COLO668 (cell line): ENCODE measurements around the gene RPL35A.
"Not testable (repeated sequence)": the region's sequence is repeated elsewhere in the genome, so short reads cannot be mapped to it uniquely, and the experiment has no call there.

Experiments
- DNase-seq: peaks from one replicate; lab custom pipeline; 2025; ENCODE audit not compliant: unreplicated experiment; lab: John Stamatoyannopoulos, UW

Gene RPL35A

DNA sequence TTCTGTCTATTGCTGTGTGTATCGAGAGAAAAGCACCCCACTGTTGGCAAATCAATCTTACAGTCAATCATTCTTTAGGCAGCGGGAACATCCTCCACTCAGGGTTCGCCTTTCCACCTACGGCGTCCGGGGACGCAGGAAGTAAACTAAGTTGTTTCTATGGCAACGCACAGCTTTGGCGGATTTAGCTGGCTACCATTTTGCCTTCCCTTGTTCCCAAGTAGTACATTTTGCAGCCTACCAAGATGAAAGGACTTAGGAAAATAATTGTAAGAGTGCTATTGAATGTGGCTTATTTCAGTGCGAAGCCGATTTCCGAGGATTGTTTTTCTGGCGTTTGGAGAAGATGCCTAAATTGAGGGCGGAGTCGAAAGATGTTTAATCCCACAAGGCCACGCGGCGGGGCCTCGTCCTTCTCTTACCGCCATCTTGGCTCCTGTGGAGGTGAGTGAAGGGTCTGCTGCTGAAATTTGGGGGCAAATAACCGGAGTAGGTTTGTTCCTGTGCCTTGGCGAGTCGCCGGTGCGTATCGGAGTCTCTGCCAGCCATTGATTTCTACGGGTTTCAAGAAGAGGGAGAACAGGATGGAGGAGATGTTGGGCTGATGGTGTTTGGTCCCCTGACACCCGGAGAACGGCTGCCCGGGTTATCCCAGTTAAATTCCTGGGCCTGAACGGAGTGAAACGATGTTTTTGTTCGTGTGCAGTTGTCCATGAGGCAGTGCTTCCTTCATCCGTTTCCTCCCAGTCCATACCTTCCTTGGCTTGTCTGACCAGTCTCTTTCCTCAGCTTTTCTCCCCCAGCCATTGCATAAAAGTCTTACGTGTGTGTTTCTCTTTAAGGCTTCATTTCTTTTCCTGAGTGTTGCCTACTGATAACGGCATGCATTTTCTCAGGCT is at the start of gene RPL35A:
RPL35A (plus strand) TSS at position 413 of the 899 bp plus-strand sequence. CDS start 778 bp downstream, outside the sequence.
- DNase-seq: peak; percentile 87

DNA sequence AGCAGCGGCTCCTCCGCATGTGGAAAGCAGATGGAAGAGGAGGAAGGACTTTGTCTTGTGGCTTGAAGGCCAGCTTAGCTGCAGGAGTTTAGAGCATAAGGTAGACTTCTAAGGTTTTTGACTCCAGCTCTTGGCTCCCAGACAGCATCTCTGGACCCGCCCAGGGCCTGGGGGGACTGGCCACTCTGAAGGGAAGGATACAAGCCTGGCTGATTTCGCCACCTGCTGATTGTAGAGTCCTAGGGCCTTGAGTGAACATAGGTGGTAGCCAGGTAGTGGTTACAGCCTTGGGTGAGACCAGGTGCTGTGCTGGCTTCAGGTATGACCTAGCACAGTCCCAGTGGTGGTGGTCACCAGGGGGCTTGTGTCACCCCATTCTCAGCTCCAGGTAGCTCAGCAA is 48.4 kb upstream of the RPL35A start:
- DNase-seq: no peak

DNA sequence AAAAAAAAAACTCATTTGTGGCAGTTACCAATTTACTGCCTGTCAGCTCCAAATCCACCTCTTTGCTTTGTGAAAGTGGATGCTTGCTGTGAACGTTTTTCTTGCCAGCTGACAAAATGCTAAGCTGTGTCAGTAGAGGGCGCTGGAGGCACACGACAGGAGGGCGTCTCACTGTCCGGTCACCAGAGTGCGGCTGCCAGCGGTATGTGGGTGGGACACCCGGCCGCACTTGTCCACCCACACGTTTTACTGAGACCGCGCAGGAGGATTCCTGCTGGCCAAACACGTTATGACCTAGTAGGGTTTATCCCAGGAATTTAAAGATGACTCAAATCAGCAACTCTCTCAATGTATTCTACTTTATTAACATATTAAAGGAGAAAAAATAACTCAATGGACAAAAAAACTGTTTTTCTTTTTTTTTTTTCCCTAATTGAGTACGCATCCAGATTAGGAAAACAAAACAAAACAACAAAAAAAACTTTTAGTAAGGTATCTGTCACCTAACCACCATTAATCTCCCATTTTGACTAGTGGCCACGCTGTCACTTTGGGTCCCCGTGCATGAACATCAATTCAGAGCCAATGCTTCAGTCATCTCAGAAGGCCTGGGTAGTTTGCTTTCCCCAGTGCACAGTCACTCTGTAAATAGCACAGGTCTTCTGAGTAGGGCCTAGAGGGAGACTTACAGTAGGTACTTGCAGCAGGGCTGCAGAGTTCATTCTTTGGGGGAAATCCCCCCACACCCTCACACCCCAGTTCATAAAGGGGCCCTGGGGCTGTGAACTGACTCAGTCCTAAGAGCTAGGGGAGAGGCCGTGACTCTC is 43.8 kb upstream of the RPL35A start:
- DNase-seq: peak; percentile 64

DNA sequence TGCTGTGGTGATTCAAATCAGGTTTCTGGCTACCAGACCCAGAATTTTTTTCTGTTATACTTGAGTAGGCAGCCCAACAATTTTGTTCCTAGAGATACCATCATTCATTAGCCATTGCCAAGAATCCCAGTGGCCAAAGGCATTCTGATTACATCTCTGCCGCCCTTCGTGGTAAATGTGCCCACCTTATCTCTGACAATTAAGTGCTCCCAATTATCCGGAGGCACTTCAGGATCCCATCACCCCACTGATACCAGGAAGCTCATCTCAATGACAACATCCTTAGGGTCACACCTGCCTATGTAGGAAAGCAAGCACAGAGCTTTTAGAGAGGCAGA is 43.2 kb upstream of the RPL35A start:
- no peak for DNase-seq

DNA sequence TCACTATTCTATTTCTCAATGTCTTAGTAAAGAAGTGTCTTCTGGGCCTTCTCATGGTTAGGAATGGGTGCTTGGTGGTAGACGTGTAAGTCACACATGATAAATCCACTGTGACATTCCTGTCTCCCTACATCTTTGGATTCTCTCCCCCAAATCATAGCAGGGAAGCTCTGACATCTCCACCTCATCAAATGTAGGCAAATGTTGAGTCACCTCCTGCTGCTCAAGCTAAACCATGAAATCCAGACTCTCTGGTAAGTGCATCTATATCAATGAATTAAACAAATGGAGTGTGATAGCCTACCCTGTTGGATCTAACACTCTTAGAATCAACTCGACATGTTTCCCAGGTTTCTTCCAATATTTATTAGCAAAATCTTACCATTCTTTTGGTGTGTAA is 42.8 kb upstream of the RPL35A start:
- no peak for DNase-seq

DNA sequence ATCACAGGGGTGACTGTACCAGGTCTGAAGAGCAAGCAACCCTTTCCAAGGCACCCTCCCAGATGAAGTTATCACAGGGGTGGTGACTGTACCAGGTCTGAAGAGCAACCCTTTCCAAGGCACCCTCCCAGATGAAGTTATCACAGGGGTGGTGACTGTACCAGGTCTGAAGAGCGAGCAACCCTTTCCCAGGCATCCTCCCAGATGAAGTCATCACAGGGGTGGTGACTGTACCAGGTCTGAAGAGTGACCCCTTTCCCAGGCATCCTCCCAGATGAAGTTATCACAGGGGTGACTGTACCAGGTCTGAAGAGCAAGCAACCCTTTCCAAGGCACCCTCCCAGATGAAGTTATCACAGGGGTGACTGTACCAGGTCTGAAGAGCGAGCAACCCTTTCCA is 41.4 kb upstream of the RPL35A start:
- DNase-seq: not testable (repeated sequence)

DNA sequence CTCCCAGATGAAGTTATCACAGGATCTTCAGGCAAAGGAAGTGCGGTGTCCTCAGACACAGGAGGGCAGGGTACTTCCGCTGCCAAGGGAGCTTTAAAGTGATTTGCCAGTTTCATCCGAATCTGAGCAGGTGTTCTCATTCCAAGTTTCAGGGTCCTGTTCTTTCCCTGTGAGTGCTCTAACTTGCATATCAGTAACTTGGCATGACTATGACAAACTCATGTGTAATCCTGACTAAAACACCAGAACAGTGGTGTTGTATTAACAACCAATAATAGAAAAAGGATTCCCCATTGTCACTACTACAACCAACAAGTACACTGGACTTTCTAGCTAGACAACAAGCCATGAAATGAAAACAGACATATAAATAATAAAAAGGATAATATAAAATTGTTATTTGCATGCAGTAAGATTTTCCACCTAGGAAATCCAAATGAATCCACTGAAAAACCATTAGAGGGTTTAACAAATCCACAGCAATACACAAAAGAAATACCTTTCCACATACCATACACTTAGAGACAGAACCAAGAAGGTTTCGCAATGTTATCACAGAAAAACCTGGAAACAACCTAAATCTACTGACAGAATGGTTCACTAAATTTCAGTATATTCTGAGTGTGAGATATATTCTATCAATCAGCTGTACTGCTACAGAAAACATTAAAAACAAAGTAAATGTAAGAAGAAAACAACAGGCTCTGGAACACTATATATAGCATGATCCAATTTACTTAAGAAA is 40.9 kb upstream of the RPL35A start:
- DNase-seq: no peak

DNA sequence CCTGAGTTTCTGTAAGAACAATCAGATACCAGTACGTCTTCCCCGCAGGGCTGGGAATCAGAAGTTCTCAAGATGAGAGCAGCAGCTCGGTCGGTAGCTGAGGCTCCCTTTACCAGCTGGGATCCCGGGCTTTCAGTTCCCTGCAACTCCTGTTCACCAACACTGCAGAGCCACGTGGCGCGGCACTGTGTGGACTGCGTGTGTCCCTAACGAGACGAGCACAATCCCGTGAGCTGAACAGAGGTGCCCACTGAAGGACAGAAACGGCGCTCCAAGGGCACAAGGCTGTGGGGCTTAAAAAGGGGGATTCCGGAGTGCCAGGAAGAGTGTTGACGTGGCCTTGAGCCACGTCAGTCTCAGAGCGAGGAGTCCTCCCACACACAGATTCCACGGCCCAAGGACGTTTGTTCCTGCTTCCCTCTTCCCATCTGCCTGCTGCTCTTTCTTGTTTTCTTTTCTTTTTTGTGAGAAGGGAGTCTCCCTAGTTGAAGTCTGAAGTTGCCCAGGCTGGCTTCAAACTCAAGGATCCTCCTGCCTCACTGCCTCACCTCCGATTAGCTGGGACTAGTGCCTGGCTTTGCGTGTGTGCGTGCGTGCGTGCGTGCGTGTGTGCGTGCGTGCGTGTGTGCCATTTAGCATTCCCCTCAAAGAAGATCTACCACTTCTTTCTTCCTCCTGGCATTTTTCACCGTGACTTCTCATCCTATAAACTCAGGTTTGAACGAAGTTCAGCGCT is 37.1 kb upstream of the RPL35A start:
- no peak for DNase-seq

DNA sequence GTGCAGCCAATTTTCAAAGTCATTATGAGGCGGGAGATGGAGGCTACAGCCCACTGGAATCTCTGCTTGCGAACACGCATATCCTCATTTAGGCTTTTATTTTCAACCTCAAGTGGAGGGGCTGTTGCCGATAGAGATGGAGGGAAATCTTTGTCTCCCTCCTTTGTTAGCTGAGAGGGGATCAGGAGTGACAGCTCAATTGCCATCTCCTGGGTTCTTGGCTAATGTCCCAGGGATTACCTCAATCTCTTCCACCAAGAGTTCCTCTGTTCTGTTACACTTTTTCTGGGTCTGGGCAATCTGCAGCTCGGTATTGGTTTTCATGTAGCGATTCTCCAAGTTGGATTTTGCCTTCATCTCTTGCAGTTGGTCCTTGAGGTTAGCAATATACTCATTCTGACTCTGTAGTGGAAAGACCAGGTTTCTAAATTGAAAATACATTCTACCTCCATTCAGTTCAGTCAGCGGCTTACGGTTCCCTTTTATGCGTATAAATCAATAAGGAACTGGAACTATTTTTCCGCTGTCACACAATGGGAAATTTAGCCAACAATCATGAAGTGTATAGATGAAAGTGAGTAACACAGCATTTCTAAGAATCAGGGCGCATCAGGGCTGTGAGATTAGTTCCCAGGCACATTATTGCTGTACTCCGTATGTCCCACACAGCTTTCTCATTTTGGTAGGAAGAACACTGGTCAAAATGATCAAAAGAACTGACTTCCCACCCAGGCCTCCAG is 36.2 kb upstream of the RPL35A start:
- no peak for DNase-seq

DNA sequence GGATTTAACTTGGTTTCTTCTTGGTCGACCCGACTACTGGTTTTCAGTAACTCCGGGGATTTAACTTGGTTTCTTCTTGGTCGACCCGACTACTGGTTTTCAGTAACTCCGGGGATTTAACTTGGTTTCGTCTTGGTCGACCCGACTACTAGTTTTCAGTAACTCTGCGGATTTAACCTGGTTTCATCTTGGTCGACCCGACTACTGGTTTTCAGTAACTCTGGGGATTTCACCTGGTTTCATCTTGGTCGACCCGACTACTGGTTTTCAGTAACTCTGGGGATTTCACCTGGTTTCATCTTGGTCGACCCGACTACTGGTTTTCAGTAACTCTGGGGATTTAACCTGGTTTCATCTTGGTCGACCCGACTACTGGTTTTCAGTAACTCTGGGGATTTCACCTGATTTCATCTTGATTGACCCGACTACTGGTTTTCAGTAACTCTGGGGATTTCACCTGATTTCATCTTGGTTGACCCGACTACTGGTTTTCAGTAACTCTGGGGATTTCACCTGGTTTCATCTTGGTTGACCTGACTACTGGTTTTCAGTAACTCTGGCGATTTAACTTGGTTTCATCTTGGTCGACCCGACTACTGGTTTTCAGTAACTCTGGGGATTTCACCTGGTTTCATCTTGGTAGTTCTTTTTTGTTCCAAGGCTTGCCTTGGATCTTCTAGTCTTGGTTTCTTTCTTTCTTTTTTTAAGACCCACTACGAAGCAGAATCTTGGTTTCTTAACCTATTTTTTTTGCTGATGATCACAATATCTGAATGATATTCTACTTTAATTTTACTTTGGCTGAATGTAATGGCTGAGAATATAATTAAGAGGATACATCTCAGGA is 28.3 kb upstream of the RPL35A start:
- not testable (repeated sequence) for DNase-seq

DNA sequence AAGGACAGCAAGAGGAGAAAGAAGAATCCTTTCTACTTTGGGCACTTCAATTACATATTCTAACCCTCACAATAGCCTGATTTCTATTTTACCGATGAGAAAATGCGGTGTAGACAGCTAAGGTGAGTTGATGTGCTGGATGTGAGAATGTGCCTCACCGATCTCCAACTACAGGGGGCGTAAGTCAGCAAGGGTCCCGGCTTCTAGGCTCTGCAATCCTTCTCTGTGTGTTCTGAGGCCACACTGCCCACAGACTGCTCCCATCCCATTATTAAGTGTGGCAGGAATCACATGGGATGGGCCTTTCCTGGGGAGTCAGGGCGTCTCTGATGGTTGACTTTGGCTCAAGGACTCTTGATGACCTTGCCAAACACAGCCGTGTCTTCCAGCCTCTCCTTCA is 23.6 kb upstream of the RPL35A start:
- no peak for DNase-seq

DNA sequence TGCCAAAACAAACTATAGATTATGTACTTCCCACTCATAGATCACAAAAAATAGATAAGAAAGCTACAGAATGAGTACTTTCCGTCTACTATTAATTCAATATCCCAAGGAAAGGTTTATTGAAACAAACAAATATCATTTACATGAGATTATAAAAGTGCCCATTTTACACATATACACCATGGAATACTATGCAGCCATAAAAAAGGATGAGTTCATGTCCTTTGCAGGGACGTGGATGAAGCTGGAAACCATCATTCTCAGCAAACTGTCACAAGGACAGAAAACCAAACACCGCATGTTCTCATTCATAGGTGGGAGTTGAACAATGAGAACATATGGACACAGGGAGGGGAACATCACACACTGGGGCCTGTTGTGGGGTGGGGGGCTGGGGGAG is 22.4 kb upstream of the RPL35A start:
- DNase-seq: not testable (repeated sequence)

DNA sequence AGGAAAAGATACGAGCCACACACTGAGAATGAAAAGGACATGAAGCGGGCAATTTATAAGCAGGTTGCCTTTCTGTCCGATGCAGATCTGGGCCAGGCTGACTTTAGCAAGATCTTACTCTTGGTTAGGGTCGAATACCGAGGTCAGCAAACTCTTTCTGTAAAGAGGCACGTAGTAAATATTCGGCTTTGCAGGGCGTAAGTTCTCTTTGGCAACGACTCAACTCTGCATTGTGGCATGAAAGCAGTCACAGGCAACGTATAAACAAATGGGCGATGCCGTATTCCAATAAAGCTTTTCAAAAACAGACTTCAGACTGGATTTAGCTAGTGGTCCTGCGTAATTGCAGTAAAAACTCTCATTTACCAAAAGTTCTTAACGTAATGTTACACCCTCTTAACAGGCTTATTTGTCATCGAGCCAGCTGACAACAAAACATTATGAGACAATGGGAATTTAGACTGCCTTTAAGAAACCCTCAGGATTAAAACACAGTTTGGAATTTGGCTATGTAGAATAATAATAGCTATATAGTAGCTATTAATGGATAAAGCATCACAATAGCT is 13.1 kb upstream of the RPL35A start:
- no peak for DNase-seq

DNA sequence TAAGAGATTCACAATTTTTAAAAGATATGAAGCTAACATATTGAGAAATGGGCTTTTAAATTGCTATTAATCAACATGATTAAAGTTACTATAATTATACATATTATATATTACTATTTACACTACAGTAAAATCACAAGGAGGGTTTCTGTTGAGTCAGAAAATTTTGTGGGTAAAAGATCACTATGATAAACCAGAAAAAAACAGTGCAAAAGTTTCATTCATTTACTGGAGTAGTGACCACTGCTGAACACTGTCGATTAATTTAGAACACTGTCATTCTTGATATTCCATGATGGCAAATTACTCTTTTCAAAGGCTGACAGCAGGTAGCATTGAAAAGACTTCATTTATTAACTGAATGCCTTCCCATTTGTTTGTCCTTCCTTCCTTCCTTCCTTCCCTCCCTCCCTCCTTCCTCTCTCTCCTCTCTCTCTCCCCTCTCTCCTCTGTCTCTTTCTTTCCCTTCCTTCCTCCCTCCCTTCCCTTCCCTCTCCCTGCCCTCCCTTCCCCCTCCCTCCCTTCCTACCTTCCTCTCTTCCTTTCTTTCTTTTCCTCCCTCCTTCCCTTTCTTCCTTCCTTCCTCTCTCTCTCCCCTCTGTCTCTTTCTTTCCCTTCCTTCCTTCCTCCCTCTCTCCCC is 9.1 kb upstream of the RPL35A start:
- DNase-seq: no peak

DNA sequence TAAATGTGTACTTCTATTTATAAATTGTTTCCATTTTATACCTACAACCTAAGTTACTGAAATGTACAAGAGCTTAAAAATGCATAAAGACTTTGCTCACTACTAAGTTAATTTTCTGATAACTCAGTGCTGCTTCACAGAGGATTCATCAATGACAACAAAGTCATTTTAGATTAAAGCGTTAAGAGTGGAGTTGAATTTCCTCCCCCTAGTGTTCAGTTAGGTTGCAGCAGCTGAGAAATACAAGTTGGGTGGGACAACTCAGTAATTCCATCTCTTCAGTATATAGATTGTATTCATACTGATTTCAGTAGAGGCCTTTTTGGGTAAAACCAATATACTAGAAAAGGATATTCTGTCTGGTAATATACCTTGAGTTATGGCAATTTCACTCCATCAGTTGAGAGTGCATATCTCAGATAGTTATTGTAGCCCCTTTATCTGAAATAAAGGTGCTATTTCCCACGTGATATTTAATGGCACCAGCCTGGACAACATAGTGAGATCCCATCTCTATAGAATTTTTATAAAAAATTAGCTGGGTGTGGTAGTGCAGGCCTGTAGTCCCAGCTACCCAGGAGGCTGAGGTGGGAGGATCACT is 6.9 kb upstream of the RPL35A start:
- DNase-seq: peak; percentile 2

DNA sequence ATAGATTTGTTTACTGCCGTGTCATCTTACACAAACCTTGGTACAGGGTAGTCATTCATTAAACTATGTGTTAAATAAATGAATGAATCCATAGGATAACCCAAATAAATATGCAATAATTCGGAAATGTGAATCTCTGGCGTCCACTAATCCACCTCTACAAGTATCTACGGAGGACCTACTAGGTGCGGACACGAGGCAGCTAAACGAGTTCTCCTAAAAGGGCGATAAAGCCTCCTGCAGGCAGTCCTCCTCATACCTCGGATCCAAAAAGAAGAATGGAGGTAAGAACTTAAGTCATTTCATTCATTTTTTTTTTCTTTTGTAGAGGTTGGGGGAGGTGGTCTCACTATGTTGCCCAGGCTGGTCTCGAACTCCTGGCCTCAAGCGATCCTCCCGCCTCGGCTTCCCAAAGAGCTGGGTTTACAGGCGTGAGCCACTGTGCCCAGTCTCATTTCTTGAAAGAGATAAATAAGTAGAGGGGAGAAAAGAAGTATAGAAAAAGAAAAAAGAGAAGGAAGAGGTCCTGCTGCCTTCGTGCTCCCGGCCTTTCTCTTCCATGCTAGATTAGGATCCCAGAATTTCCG is 706 bp upstream of the RPL35A start:
- DNase-seq: no peak

DNA sequence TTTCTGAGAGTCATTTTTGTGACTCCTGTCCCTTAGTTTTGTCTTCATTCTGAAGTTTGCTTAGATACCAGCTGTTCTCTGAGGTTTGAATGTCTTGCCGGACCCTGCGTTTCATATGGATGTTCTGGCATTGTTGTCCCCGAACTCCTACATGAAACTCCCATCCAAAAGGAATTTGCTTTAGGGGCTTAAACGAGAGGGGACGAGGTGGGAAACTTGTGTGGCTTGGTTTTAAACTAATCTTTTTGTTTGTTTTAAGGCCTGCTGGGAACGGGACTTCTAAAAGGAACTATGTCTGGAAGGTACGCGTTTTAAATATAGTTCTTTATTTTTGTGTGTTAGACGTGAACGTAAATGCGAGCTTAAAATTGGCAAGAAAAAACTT is 679 bp downstream of the RPL35A start:
- DNase-seq: no peak
